Glutamatergic neuron (in vitro differentiated cells): ENCODE results near the gene PYGO1. TPM values are rescaled to one million over a fixed set of nuclear protein-coding genes. Genes with fewer than 3 reads are reported as not detected.

Experiments
- DNase-seq: peaks from one replicate; pipeline ENCODE4 v3.0.0; 2022
- H3K27ac Mint-ChIP-seq: one replicate; pipeline ENCODE4 v1.8.0; 2020; ENCODE audit warnings: mild to moderate bottlenecking, mixed read lengths, inconsistent platforms; ENCODE audit not compliant: unreplicated experiment
- H3K27me3 Mint-ChIP-seq: one replicate; pipeline ENCODE4 v1.8.0; 2020; ENCODE audit warnings: mild to moderate bottlenecking, moderate library complexity, mixed read lengths, inconsistent platforms; ENCODE audit not compliant: unreplicated experiment
- H3K36me3 Mint-ChIP-seq: one replicate; pipeline ENCODE4 v1.8.0; 2020; ENCODE audit warnings: mild to moderate bottlenecking, mixed read lengths, inconsistent platforms; ENCODE audit not compliant: unreplicated experiment
- H3K4me1 Mint-ChIP-seq: one replicate; pipeline ENCODE4 v1.8.0; 2020; ENCODE audit warnings: mild to moderate bottlenecking, low read depth, mixed read lengths, inconsistent platforms; ENCODE audit not compliant: unreplicated experiment
- H3K4me3 Mint-ChIP-seq: one replicate; pipeline ENCODE4 v1.8.0; 2020; ENCODE audit warnings: mild to moderate bottlenecking, mixed read lengths, inconsistent platforms; ENCODE audit not compliant: unreplicated experiment
- H3K9me3 Mint-ChIP-seq: one replicate; pipeline ENCODE4 v1.8.0; 2020; ENCODE audit warnings: mild to moderate bottlenecking, moderate library complexity, mixed read lengths, inconsistent platforms; ENCODE audit not compliant: unreplicated experiment
- CTCF ChIP-seq: fragments of 200-600 bp; sonication (generic); IDR thresholded peaks from one replicate; pipeline ENCODE4 v1.5.0; 2021; ENCODE audit not compliant: partially characterized antibody, unreplicated experiment
- total RNA-seq: library from RNA; stranded (reverse); fragmentation: NEBNext Ultra II Directional; extraction: Animal tissue kit (Norgen Biotek cat#: 25700); gene quantifications from one replicate; pipeline ENCODE4 v1.2.1, GENCODE V29; 2021; ENCODE audit not compliant: unreplicated experiment

PYGO1 gene
- total RNA-seq, 1 donor from 2014 or later, result 7.8 TPM

- Mint-ChIP-seq H3K27me3 (peaks cover 1% of the 10 kb centered on the region), H3K4me3 (no peak overlapping the region), H3K9me3 (no peaks in the 10 kb centered on the region), H3K4me1 (no peaks in the 10 kb centered on the region), H3K36me3 (no peaks in the 10 kb centered on the region), H3K27ac (no peak overlapping the region)
- no peak for DNase-seq
- no peak for TF ChIP-seq CTCF
These were observed 65.2 kb downstream of the PYGO1 start for GRCh38 chr15:55522742-55523450.

GRCh38 chr15:55518641-55519040, 69.5 kb downstream of the PYGO1 start:
- no peaks in the 10 kb centered on the region for H3K36me3 Mint-ChIP-seq

GRCh38 chr15:55518009-55518408, 70.1 kb downstream of the PYGO1 start:
- DNase-seq, result no peak
- Mint-ChIP-seq H3K4me3 (no peak overlapping the region), H3K4me1 (no peaks in the 10 kb centered on the region), H3K36me3 (no peaks in the 10 kb centered on the region), H3K9me3 (no peaks in the 10 kb centered on the region), H3K27ac (no peak overlapping the region), H3K27me3 (no peaks in the 10 kb centered on the region)
- no peak for TF ChIP-seq CTCF

More at GRCh38 chr15:55518641-55519040, 69.5 kb downstream of the PYGO1 start:
- no peak overlapping the region for H3K4me3 Mint-ChIP-seq
- peak; percentile 66 for TF ChIP-seq CTCF
- no peaks in the 10 kb centered on the region for H3K9me3 Mint-ChIP-seq
- H3K4me1 Mint-ChIP-seq, result no peaks in the 10 kb centered on the region
- no peak overlapping the region for H3K27ac Mint-ChIP-seq
- H3K27me3 Mint-ChIP-seq, result no peaks in the 10 kb centered on the region
- no peak for DNase-seq

- Mint-ChIP-seq H3K4me1 (no peaks in the 10 kb centered on the region), H3K27ac (no peak overlapping the region), H3K36me3 (no peaks in the 10 kb centered on the region), H3K9me3 (no peaks in the 10 kb centered on the region), H3K27me3 (no peaks in the 10 kb centered on the region), H3K4me3 (no peak overlapping the region)
- no peak for DNase-seq
- TF ChIP-seq CTCF, result no peak
These were observed 72.0 kb downstream of the PYGO1 start for GRCh38 chr15:55515991-55516776.

- no peak for DNase-seq
- Mint-ChIP-seq H3K9me3 (no peaks in the 10 kb centered on the region), H3K27ac (no peak overlapping the region), H3K36me3 (no peaks in the 10 kb centered on the region), H3K4me1 (no peaks in the 10 kb centered on the region), H3K27me3 (no peaks in the 10 kb centered on the region), H3K4me3 (no peak overlapping the region)
- no peak for TF ChIP-seq CTCF
These were observed 72.7 kb downstream of the PYGO1 start for GRCh38 chr15:55515491-55515890.
